Hepatic stellate cell (primary cell): ENCODE measurements around the gene SLC2A6.
A peak's percentile ranks its signal among the peaks of the same experiment; 100 is the strongest.
"Not testable (repeated sequence)": the region's sequence is repeated elsewhere in the genome, so short reads cannot be mapped to it uniquely, and the experiment has no call there.

Experiments used
- DNase-seq: peaks from one replicate; pipeline ENCODE4 v3.0.0; 2011; ENCODE audit warnings: low spot score

The SLC2A6 gene

DNA sequence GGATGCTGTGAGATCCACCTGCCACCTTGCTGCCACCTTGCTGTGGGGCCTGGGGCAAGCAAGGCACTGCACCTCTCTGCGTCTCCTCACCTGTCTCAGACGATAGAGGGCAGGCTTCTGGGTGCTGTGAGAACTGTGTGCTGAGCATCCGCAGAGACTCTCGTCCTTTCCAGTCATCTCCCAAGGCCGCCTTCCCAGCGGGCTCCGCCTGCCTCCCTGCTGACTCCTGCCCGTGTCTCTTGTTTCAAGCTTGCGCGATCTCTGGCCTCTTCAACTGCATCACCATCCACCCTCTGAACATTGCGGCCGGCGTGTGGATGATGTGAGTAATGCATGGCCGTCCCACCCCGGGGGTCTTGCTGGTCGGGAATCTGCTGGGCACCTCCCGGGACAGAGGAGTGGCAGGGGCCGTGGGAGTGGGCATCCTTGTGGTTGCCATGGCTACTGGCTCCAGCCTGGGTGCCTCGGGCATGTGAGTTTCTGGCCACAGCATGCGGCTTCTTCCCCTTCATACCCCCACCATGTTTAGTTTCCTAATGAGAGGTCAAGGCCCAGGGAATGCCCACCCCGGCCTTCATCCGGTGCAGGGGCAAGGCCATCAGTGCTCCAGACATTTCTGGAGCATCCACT lies 15.6 kb downstream of the SLC2A6 start:
- no peak for DNase-seq

DNA sequence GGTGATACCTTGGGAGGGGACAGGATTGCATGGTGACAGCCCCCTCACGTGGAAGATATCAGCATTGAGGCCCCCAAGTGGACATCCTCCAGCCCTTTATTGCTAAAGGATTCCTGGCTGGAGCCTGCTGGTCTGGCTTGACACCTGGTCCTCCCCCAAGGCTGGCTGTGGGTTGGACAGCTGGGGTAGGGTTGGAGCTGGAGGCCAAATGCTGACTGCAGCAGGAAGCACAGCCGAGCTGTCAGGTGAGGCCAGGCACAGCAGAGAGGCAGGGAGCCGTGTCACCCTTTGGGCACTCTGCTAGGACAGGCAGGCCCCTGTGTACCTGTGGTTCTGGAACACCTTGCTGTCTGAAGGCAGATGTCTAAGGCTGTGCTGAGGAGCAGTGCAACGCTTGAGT lies 16.9 kb downstream of the SLC2A6 start:
- DNase-seq, result no peak

DNA sequence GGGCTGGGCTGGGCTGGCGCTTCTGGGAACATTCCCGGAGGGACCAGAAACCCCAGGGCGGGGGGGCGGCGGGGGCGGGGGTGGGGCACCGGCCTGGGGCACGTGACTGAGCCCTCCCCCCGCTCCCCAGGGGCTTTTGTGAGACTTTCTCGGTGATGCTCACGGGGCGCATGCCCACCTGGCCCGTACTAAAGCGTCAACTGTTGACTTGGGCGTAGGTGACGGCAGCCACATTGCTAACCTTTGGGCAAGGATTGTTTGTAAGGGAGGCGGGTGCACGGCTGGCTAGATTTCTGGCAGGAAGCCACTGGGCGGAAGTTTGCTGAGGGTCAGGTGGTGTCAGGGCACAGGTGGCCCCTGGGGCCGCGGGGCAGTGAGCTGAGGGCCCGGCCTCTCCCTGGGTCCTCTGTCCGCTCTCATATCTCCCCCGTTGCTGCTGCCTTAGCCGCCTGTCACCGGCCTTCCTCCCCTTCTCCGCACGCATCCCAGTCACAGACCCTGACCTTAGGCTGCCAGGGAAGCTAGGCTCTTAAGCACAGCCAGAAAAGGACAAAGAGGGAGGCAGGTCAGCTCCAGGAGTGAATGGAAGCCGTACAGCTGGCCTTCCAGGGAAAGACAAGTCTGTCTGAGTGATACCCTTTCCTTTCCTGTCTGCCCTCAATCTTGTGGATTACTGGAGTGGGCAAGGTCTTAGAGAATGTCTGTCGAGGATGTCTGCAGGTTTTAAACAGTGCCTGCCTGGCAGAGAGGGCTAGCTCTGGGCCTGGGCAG lies 18.3 kb downstream of the SLC2A6 start:
- no peak for DNase-seq

DNA sequence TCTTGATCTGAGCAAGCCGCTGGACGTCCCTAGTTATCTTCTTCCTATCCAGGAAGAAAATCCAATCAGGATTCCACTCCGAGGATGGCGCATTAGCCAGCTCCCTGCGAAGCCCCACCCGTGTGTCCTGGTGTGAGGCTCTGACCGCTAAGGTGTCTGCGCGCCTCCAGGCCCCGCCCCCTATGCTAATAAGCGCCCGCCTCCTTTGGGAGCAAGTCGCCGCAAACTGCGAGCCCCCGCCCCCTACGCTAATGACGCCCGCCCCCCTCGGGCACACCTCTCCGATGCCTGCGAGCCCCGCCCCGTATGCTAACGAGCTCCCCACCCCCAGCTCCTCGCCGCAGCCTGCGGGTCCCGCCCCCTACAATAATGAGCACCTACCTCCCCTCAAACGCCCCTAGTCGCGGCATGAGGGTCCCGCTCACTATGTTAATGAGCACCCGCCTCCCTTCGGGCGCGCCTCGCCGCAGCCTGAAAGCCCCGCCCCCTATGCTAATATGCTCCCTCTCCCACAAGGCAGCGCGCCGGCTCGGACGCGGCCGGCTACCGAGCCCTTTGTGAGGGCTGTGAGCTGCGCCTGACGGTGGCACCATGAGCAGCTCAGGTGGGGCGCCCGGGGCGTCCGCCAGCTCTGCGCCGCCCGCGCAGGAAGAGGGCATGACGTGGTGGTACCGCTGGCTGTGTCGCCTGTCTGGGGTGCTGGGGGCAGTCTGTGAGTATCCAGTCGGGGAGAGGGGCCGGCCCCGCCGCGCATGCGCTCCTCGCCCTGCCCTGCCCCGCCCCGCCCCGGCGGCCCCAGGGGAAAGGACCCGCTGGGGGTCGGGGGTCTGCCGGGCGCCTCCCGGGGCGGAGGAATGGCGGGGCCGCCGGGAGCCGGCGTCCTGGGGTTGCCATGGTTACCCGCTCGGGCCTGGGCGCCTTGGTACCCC lies 19.2 kb downstream of the SLC2A6 start, which contains the start of gene CACFD1:
Gene CACFD1 (plus strand): TSS at position 503 of the 929 bp plus-strand sequence. CDS start 89 bp downstream, at position 592.
- peak; percentile 98 for DNase-seq

DNA sequence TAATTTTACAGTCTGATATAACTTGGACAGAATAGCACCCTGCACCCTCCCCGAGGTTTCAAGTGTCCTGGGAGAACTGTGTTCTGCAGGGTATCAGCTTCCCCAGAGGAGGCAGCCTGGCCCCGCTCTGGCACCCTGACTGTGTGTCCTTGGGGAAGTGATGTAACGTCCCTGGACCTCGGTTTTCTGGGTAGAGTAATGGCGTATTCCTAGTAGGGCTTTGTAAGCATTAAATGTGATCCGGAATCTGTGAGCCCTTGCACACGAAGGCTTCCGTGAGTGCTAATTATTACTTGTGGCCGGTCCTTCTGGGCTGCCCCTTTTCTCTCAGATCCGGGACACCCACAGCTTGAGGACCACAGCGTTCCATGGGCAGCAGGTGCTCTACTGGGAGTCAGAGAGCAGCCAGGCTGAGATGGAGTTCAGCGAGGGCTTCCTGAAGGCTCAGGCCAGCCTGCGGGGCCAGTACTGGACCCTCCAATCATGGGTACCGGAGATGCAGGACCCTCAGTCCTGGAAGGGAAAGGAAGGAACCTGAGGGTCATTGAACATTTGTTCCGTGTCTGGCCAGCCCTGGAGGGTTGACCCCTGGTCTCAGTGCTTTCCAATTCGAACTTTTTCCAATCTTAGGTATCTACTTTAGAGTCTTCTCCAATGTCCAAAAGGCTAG lies 20.1 kb downstream of the SLC2A6 start:
- no peak for DNase-seq

DNA sequence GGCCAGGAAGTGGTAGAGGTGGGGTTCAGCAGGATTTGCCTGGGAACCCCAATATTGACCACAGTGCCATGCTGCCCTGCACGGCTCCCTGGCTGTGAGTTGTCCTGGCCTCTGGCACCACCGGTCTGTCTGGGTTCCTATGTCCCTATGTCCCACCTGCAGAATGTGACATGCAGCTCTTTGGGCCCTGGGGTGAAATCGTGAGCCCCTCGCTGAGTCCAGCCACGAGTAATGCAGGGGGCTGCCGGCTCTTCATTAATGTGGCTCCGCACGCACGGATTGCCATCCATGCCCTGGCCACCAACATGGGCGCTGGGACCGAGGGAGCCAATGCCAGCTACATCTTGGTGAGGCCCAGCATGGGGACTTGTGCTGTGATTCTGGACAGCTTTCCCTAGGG lies 21.2 kb downstream of the SLC2A6 start:
- no peak for DNase-seq

DNA sequence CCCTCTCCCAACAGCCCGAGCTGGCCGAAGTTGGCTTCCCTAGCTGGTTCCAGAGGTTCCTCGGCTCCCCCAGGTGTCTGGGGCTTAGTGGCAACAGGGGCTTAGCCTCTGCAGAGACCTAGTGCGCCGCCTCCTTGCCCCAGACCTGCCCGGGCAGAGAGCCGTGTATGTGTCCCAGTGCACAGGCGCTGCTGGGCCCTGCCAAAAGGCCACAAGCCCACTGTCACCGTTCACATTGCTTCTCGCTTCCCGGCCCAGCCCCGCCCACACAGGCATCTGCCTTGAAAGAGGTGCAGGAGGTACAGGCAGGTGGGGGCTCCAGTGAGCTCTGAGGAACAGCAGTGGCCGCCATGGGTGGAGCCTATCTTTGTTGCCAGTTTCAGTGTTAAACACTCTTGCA lies 21.7 kb downstream of the SLC2A6 start:
- DNase-seq, result no peak

DNA sequence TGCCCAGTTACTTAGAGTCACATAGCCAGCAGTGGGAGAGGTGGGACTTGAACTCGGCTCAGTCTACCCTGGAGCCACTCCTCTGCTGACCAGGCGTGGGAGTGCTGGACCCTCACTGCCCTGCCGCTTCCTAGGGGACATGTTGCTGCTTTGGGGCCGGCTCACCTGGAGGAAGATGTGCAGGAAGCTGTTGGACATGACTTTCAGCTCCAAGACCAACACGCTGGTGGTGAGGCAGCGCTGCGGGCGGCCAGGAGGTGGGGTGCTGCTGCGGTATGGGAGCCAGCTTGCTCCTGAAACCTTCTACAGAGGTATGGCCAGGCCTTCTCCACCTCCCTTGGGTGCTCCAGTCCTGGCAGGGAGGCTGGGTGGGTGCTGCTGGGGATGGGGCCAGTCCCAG lies 22.5 kb downstream of the SLC2A6 start:
- DNase-seq, result no peak

DNA sequence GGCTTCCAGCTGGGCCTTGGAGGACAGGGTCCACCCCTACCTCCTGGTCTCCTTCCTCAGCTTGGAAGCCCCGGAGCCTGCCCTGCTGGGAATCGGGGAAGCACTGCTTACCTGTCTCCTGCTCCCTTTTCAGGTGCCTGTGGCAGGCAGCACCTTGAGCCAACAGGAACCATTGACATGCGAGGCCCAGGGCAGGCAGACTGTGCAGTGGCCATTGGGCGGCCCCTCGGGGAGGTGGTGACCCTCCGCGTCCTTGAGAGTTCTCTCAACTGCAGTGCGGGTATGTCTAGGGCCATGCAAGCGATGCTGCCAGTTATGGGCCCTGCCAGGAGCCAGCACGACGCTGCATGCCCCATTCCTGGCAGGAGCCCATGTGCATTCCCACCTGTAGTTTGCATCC lies 23.0 kb downstream of the SLC2A6 start:
- no peak for DNase-seq

DNA sequence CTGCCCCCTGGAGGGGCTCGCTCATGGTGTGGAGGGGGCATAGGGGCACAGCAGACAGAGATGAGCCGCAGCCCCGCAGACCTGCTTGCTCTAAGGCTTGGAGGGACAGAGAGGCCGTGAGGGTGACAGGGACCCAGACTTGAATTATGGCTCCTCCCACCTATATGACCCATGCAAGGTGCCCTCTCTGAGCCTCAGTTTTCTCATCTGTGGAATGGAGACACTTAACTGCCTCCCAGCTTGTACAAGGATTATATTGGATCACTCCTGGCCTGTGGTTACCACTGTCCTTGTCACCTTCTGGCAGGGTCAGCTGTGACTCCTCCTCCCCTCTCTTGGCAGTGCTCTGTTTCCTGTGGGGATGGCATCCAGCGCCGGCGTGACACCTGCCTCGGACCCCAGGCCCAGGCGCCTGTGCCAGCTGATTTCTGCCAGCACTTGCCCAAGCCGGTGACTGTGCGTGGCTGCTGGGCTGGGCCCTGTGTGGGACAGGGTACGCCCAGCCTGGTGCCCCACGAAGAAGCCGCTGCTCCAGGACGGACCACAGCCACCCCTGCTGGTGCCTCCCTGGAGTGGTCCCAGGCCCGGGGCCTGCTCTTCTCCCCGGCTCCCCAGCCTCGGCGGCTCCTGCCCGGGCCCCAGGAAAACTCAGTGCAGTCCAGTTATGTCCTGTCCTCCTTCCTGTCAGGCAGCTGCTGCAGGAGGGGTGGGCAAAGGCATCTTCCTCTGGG lies 23.8 kb downstream of the SLC2A6 start:
- DNase-seq, result no peak

DNA sequence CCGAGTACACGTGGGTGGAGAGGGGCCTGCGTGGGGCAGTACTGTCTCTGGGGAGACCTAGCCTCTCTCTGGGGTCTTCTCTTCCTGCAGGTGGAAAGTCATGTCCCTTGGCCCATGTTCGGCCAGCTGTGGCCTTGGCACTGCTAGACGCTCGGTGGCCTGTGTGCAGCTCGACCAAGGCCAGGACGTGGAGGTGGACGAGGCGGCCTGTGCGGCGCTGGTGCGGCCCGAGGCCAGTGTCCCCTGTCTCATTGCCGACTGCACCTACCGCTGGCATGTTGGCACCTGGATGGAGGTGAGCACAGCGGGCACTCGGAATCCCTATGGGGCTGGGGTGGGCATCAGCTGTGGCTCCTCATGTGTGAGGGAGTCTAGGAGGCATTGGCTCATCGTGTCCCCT lies 24.6 kb downstream of the SLC2A6 start:
- no peak for DNase-seq

DNA sequence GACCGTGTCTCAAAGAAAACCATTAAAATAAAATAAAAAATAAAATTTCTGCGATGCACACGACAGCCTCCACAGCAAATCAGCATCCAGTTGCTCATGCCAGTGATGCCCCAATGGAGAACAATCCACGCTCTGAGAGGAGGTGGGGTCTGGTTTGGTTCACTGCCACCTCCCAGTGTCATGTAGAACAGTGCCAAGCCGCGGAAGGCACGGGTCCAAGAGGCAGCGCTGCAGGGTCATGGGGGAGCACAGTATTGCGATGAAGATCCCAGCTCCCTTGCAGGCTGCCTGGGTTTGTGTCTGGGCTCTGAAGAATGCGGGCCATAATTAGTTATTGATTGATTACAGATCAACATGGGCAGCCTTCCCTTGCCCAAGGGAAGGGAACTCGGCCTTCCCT lies 25.2 kb downstream of the SLC2A6 start:
- no peak for DNase-seq

DNA sequence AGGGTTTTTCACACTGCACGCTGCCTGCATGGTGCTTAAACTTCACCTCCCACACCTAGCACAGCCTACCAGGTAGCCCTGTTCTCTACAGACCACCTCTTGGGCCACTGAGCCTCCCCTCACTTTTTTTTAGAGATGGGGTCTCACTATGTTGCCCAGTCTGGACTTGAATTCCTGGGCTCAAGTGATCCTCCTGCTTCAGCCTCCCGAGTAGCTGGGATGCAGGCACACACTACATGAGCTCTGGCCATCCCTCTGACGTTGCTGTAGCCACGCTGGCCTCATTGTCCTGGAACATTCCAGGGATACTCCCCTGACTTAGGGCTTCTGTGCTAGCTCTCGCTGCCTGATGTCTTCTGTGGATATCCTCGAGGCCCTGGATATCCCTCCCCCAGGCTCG lies 26.3 kb downstream of the SLC2A6 start:
- DNase-seq, result no peak

DNA sequence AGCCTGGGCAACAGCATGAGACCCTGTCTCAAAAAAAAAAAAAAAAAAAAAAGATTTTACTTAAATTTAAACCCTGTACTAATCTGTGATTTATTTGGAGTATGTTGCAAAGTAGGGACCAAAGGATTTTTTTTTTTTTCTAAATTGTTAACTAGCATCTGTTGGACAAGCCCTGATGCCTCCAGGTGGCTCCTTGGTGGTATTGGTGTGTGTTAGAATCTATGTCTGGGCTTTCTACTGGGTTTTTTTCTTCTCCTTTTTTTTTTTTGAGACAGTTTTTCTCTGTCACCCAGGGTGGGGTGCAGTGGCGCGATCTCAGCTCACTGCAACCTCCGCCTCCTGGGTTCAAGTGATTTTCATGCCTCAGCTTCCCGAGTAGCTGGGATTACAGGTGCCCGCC lies 27.0 kb downstream of the SLC2A6 start:
- not testable (repeated sequence) for DNase-seq

DNA sequence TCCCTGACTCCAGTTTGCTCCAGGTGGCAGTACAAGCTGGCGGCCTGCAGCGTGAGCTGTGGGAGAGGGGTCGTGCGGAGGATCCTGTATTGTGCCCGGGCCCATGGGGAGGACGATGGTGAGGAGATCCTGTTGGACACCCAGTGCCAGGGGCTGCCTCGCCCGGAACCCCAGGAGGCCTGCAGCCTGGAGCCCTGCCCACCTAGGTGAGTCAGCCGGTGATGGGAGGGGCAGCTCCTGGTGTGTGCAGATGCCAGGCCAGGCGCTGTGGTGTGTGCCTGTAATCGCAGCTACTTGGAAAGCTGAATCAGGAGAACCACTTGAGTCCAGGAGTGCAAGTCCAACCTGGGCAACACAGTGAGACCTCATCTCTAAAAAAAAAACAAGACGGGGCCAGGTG lies 29.1 kb downstream of the SLC2A6 start:
- DNase-seq, result no peak

DNA sequence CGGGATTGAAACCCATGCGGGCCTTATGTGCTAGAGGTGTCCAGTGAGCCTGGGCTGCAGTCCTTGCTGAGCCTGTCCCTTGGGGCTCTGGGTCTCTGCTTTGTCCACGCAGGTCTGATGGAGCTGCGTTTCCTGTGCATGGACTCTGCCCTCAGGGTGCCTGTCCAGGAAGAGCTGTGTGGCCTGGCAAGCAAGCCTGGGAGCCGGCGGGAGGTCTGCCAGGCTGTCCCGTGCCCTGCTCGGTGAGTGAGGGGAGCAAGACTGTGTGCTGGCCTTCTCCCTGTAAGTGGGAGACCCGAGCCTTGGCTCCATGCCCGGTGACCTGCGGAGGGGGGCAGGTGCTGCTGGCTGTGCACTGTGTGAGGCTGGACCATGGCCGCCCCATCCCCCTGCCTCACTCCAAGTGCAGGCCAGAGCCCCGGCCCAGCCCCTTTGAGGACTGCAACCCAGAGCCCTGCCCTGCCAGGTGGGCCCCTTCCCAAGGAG lies 30.4 kb downstream of the SLC2A6 start:
- no peak for DNase-seq

DNA sequence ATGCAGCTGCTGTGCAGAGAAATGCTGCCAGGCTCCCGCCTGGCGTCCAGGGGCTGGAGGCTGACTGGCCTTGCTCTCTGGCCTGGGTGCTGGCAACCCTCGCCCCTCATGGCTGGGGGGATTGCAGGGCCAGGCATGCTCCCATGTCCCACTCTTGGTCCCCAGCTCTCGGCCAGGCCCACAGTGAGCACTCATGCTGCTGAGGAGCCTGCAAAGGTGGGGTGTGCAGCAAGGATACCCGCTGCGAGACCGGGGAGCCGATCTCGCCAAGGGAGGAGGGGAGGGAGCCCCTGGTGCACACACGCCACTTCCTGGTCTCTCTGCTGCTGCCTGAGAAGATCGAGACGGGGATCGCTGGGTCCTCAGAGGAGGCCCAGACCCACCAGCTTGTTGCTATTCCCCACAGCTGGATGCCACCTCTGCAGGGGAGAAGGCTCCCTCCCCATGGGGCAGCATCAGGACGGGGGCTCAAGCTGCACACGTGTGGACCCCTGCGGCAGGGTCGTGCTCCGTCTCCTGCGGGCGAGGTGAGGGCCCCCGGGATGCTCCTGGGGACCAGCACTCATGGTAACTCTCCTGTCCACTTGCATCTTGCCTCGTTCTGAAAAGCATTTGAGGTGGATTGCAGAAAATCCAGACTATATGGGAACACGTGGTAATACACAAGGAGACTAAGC lies 33.5 kb downstream of the SLC2A6 start:
- no peak for DNase-seq

DNA sequence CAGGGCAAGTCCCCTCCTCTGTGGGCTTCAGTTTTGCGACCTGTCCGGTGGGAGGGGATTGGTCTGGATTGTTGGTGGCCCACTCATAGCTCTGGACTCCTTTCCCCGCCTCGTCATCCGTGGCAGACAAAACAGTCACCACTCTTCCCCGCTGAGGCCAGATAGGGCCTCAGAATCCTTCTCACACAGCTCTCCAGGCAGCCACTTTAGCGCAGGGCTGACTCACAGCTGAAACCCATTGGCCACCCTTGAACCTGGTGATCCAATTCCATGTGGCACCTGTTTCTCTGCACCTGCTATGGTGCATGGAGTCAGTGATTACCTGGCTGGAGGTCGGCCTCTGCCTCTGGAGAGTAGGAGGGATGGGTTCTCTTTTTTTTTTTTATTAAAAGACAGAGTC lies 34.9 kb downstream of the SLC2A6 start:
- DNase-seq, result peak; percentile 47

DNA sequence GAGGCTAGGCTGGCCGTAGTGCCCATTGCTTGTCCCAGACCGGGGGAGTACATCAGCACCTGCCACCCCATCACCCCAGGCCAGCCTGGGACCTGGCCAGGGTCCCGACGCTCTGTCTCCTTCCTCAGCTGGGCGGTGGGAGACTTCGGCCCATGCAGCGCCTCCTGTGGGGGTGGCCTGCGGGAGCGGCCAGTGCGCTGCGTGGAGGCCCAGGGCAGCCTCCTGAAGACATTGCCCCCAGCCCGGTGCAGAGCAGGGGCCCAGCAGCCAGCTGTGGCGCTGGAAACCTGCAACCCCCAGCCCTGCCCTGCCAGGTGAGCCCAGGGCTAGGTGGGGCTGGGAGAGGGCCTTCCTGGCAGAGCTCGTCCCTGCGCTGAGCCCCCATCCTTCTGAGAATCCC lies 35.7 kb downstream of the SLC2A6 start:
- DNase-seq, result no peak

DNA sequence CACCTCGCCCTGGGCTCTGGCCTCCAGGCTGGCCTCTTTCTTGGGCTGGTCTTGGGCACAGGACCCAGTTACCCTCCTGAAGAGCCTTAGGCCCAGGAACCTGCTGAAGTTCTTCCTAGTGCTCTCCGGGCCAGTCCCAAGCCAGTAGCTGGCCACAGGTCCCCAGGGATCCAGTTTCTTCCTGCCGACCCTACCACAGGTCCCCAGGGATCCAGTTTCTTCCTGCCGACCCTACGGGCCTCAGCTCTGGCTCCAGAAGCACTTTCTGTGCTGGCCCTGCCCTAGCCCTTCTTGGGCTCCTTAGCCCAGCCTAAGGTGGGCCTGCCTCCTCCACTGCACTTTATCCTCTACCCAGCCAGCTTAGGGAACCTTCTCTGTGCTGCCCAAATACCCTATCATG lies 37.3 kb downstream of the SLC2A6 start:
- DNase-seq, result no peak

DNA sequence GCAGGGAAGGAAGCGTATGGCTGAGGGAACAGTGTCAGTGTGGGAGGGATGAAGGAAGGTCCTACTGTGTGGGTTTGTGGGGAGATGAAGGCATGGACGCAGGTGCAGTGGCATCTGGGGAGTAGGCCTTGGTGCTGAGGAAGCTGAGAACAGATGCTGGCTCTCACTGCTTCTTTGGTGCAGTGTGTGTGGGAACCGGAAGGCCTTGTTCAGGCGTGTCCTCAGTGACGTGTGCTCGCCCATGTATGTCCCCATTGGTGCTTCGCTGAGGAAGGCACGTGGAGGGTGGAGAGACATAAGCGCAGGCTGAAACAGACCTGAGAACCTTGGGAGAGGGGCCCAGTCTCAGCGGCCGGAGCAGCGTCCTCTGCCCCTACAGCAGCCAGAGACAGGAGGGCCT lies 38.0 kb downstream of the SLC2A6 start:
- DNase-seq, result no peak
